NCI-H82 treated with DMSO at 0.1 percent for 48 hours (cell line): ENCODE data around the gene PACSIN2.
"Not testable (repeated sequence)": the region's sequence is repeated elsewhere in the genome, so short reads cannot be mapped to it uniquely, and the experiment has no call there.

Source experiments
- DNase-seq: peaks from one replicate; lab custom pipeline; 2025; ENCODE audit not compliant: unreplicated experiment; lab: John Stamatoyannopoulos, UW

The PACSIN2 gene

DNA sequence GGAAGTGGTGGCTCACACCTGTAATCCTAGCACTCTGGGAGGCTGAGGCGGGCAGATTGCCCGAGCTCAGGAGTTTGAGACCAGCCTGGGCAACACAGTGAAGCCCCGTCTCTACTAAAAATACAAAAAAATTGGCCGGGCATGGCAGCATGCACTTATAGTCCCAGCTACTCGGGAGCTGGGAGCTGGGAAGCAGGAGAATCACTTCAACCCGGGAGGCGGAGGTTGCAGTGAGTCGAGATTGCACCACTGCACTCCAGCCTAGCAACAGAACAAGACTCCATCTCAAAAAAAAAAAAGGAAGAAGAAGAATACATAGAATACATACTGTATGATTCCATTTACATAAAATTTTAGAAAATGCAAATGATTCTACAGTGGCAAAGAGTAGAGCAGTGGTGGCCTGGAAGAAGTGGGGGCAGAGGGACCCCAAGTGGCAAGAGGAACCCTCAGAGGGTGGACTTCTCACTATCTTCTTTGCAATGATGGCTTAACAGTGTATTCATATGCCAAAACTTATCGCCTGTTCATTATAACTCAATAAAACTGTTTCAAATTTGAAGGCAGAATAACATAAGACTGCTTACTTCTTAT, 22.0 kb downstream of the PACSIN2 start:
- DNase-seq: no peak

DNA sequence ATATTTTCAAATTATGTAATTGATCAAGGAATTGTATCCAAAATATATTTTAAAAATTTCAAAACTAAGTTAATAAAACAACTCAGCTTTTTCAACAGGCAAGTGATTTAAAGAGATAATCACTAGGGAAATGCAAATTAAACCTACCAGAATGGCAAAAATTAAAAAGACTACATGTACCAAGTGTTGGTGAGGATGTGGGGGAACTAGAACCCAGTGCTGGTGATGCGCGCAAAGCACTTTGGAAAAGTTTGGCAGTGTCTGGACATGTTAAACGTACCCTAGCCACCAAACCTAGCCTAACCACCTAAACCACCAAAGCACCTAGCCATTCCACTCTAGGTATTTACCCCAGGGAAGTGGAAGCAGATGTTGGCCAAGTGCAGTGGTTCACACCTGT, 22.9 kb downstream of the PACSIN2 start:
- no peak for DNase-seq

DNA sequence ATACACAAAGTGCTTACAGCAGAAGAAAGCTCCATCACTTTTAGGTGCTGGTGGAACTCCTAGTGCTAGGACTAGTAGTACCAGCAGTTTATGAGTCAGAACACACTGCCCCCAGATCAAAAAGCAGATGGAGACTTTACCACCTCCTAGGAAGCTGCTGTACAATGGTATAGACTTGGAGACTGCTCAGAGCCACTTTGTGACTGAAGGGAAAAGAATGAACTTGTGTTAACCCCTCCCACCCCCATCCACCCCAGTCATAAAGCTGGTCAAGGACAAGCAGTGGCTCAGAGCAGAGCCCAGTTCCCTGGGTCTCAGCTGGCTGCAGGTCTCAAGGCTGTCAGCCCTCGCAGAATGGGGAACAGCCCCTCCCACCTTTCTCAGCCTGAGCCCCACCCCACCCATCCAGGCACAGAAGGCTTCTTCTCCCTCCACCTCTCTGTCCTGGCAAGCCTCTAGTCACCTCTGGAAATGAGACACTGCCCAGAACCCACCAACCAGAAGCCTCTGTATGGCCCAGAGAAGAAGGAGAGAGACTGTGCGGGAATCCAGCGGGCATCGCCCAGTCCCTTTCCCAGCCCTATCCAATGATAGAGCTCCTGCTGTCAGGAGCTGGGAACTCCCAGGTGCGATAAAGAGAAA, 23.8 kb downstream of the PACSIN2 start:
- DNase-seq: no peak

DNA sequence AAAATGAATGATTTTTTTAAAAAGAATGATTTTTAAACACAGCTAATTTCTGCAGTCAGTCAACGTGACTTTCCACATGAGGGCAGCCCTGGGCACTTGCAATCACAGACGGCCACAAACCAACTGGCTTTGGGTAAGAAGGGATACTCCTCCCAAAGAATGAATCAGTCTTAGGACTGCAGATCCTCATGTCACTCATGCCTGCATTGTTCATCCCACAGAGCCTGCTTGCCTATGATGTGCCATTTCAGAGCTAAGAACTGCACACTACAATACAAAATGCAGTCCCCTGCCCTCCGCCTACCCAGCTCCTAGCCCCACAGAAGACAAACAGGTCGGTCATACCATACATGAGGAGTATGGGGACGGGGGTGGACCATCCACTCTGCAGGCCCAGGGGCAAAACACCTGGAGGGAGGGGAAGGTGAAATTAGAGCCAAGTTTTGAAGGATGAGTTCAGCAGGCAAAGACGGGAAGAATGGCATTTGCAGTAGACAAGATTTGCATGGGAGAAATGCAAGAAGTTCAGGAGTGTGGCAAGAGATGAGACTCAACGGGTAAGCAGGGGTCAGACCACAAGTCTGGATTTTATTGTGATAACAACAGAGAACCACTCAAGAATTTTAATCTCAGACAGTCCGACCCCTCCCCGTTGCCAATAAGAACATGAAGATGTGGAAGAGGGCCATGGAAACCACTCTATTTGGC, 24.7 kb downstream of the PACSIN2 start:
- no peak for DNase-seq

DNA sequence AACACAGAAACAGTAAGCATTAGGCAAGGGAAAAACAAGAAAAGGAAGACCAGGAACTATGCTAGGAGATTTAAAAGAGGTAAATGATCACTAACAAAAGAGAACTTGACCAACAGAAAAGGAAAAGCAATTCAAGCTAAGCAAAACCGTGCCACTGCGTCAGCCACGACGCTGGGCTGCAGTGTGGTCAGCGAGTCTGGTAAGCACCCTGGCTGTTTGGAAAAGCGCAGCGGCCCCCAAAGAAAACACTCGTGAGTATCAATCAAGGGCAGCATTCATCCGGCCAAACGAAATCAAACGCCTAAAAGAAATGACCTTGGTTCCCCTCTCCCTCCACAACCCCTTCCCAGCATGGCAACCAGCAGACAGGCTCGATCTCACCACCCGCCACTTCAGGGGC, 28.8 kb downstream of the PACSIN2 start:
- no peak for DNase-seq

DNA sequence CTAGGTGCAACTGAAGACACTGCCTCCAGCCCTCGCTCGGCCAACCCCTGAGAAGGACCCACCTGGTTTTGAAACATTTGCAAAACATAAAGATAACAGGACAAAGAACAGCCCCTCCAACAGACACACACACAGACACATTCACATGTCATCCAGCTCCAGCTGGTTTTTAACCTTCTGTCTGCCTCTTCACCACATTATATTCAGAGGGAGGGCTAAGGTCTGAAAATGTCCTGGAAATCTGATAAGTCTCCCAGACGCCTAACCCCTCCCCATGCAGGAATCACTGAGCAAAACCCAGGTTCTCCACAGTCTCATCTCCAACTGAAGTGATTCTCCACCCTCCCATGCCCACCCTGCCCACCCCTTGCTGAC, 29.4 kb downstream of the PACSIN2 start:
- no peak for DNase-seq

DNA sequence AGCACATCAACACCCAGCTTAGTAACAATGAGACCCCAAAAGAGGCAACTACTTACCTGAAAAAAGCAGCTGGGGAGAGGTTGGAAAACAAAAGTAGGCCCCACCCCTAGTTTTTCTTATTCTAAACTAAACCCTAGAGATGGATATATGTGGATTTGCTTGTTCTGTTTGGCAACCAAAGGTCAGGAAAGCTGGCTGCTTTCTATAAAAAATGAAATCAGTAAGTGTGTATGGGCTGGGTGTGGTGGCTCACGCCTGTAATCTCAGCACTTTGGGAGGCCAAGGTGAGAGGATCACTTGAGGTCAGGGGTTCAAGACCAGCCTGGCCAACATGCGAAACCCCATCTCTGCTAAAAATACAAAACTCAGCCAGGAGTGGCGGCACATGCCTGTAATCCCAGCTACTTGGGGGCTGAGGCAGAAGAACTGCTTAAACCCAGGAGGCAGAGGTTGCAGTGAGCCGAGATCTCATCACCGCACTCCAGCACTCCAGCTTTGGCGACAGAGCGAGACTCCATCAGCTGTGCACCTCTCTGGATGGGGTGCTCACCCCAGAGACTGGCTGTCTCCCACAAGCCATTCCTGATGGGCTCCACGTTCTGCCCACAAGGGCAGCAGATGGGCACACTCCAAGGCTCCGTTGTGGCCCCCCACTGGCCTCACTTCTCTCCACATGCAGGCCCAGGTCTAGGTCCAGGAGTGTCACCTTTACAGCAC, 30.0 kb downstream of the PACSIN2 start:
- no peak for DNase-seq

DNA sequence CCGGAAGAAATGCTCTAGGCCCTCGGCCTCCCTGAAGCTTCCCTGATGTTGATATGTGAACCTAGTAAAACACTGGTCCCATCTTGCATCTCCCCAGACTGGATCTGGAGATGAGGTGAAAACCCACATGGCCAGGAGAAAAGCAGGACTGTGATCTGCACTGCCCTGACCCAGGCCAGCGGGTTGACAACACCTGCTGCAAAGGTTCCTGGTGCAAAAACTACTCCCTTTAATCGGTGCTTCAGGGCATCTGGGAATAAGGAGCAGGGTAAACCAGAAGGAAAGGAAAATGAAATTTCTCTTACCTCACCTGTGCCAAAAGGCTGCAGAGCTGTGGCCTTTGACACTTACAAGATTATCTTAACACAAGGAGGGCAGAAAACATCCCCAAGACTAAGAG, 30.6 kb downstream of the PACSIN2 start:
- DNase-seq: no peak

DNA sequence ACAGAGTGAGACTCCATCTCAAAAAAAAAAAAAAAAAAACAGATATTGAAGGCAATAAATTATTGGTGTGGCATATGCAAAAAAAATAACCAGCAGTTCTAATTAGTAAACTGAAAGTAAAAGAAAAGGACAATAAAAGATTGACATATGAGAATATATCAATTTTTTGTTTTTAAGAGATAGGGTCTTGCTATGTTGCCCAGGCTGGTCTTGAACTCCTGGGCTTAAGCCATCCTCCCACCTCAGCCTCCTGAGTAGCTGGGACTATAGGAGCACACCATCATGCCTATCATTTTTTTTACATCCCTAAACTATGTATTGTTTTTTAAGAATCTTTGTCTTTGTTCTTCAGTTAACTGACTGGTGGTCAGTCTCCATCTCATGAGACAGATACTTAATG, 31.5 kb downstream of the PACSIN2 start:
- no peak for DNase-seq

DNA sequence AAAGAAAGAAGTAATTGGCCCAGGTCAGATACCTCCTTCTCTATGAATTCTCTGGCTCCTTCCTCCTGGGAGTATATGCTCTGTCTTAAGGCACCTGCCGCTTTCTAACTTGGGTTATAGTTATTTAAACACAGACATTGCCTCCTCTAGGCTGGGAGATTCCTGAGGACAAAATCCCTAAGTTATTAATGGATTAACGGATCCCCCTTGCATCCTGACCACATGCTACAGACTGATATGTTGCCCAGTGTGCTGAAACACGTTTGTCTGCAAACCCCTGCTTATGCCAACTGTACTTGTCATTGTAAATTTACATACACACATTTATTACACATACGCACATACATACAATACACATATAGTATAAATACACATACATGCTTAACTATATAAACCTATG, 35.3 kb downstream of the PACSIN2 start:
- DNase-seq: peak; percentile 47

DNA sequence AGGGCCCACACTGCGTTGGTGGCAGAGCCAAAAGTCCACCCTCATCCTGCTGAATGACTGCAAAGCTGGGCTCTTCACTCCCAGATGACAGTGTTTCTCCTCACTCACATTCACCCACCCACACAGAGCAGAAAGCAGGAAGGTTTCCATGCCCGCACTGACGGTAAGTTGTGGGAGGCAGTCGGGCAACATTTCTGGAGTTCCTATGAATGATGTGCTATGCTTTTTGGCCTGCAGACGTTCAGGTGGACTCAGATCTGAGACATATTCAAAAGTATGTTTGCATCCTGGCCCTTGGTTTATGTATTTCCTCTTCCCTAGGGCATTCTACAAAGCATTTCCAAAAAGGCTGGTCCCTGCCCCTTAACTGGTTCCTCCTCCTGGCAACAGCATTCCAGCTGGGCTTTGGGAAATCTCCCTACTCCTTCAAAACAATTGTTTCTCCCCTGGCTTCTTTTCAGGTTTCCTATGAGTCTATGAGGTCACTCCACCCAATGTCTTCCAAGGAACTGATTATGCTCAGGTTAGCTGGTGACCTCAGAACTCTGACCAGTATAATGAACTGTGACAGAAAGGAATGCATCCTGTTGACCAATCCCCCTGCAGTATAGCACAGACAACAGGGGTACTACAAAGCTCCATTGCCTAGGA, 36.4 kb downstream of the PACSIN2 start:
- no peak for DNase-seq

DNA sequence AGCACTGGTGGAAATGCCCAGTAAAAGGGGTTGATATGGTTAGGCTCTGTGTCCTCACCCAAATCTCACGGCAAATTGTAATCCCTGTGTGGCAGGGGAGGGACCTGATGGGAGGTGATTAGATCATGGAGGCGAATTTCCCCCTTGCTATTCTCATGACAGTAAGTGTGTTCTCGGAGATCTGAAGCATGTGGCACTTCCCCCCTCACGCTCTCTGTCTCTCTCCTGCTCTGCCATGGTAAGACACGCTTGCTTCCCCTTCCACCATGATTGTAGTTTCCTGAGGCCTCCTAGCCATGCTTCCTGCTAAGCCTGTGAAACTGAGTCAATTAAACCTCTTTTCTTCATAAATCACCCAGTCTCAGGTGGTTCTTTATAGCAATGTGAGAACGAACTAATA, 37.4 kb downstream of the PACSIN2 start:
- DNase-seq: peak; percentile 31

DNA sequence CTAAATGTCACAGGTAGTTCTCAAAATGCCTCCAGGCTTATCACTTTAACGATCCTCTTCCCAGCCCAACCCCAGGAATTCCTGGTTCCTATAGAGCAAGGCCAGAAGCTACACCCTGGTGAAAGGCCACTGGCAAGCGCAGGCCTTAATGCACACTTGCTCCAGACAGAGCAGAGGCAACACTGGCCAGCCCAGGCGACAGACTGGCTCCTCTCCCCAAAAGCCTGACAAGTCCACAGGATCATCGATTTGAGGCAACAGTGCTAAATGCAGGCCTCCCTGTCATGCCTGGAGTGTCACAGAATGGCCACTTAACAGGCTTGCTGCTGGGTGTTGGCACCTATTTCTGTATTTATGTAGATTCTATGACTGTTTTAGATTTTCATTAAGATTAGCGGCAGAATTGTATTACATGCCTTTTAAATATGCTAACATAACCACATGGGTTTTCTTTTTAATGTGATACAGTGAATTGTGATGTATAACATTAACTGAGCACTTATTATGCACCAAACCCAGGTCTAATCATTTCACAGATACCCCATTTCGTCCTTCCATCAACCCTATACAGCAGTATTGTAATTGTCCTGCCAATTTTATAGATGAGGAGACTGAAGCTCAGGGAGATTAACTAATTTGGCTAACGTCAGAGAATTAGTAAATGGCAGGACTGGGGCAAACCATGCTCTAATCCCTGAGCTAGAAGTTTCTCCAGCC, 38.6 kb downstream of the PACSIN2 start:
- no peak for DNase-seq

DNA sequence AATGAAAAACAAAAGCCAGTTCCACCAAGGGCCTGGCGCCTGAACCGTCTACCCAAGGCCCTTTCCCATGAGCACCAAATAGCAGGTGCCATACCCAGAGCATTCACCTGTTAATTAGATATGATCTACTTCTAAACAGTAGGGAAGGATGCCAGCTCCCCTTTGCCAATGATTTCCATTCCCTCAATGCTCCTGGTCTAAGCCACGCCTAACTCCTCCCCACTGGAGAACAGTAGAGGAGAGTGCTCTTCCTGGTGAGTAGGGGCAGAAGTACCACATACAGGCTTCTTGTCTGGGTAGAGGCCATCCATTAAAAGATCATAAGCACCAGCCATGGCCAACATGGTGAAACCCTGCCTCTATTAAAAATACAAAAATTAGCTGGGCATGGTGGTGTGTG, 40.7 kb downstream of the PACSIN2 start:
- DNase-seq: no peak

DNA sequence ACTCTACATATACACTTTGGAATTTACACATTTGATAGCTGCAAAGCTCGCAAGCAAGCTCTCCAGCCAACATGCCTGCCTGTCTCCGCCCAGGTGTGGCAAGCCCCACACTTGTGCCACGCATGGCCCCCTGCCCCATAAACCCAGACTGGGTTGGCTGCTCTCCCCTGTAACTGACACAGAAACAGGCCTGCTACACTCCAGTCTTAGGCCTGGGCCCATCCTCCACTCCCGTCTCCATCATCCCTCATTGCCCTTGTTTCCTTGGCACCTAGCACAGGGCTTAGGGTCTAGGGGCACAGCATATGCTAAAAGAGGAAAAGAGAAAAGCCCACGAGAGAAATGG, 41.4 kb downstream of the PACSIN2 start:
- DNase-seq: no peak

DNA sequence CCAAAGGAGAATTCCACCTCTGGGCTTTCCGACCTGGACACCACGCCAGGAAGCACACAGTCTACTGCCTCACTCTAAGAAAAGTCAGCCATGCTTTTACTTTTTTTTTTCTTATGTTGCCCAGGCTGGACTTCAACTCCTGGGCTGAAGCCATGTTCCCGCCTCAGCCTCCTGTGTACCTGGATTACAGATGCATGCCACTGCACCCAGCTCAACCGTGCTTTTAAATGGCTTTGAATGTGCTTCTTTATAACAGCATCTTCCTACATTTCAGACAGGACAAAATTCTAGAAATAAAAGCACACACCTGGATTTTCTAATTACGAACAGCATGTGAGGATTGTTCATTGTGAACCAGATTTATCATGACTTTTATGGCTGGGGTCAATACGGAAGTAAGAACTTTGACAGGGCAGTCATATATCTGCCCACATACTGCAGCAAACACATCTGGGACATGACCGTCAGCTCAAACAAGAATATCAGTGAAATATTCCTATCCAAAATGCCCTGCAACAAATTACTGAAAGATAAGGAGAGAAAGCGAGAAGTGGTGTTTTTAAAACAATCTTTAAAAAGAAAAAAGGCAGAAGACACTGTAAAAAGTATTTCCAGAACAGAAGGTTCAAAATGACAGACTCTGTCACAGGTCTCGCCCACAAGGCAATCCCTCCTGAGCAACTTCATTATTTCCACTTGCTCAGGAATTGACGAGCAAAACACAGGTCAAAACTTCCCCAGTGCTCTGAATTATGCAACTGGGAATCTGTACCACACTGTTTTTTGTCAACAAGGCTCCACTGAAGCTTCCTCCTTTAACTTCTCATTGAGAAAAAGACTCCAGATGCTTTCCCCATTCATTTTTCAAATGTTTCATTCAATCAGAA, 42.1 kb downstream of the PACSIN2 start:
- DNase-seq: no peak

DNA sequence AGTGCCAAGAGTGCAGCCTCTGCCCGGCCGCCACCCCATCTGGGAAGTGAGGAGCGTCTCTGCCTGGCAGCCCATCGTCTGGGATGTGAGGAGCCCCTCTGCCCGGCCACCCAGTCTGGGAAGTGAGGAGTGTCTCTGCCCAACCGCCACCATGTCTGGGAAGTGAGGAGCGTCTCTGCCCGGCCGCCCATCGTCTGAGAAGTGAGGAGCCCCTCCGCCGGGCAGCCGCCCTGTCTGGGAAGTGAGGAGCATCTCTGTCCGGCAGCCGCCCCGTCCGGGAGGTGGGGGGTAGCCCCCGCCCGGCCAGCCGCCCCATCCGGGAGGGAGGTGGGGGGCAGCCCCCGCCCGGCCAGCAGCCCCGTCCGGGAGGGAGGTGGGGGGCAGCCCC, 43.5 kb downstream of the PACSIN2 start:
- DNase-seq: not testable (repeated sequence)

DNA sequence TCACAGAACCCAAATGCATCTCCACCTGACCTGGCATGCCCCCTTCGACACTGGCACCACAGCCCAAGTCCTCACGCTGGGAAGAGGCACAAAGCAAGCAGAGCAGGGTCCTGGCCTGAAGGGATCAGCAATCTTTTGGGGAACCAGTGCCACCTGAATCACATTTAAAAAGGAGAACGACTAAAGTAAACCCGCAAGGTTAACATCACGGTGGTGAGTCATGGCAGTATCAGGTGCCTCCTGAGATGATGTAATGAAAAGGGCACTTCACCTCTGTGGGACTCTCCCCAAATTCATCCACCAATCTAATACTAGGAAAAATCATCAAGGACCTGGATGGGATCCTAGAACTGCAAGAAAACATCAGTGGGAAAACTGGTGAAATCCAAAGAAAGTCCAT, 44.9 kb downstream of the PACSIN2 start:
- no peak for DNase-seq

DNA sequence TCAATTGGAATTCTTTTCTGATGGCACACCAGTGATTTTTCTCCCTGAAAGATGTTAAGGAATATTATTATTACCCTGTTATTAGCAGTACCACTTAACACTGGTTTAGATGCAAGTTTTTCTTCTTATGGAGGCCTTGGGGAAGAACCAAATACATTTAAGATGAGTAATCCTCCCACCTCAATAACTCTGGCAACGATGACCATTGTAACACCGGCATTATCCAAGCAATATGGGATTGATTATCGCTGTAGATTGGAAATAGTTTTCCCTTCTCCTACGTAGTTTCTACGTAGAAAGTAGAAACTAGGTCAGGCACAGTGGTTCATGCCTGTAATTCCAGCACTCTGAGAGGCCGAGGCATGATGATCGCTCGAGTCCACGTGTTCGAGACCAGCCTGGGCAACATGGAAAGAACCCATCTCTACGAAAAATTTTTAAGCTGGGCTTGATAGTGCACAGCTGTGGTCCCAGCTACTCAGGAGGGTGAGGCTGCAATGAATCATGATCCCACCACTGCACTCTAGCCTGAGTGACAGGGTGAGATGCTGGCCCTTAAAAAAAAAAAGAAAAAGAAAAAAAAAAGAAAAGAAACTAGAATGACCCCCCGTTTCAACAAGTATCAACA, 45.5 kb downstream of the PACSIN2 start:
- DNase-seq: no peak

DNA sequence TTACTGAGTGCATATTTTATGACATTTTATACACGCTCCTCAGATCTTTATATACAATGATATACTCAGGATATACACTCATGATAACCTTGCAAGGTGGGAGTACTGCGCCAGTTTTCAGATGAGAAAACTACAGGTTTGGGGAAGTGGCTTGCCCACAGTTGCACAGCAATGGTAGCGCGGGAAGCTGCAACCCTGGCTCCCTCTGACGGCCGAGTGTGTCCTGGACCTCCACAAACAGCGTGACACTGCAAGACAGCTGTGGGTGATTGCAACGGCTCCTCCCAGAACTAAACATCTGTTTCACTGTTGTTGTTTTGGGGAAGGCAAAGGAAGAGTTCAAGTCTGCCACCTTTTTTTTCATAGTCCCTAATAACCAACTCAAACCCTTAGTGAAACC, 47.0 kb downstream of the PACSIN2 start:
- DNase-seq: no peak
